Measurements from ENCODE around the gene RCL1.

GRCh38 chr9:4861145-4861544, 68.4 kb downstream of the RCL1 start:
- TF ChIP-seq POLR2A (IDR thresholded peaks at IDR 0.05) = no peak
- TF ChIP-seq CTCF (IDR thresholded peaks at IDR 0.05) = no peak

Measured in uterus (tissue), 2 donors.